Heart left ventricle (tissue), 13 donors: Measurements from ENCODE around the gene MAPK10.

Experiments
- POLR2A ChIP-seq, 2 donors: fragments of 450-650 bp; IDR thresholded peaks; one replicate each; pipeline ENCODE4 v1.6.1; 2017; ENCODE audit warnings: antibody characterized with exemption in 2 of 2, mild to moderate bottlenecking in 2 of 2, moderate library complexity in 2 of 2
- TF ChIP-seq, protein P1 (sequence below), 12 donors: fragments of 200-600 bp; sonication (generic) in 4 of 12; IDR thresholded peaks; one replicate each; pipeline versions ENCODE4 v1.5.0 to v1.8.0; 2018 to 2022; ENCODE audit warnings: antibody characterized with exemption in 12 of 12, mild to moderate bottlenecking in 5 of 12
- donor health status: ischemic (EF 13 %, LVEDD 7.1; RV severe dilation, severe dysfunction).
- donor health status: DM: no; HTN: yes; CAD: no.
- donor health status: DM: no; HTN: no; CAD: no.
- donor health status: ischemic (EF 25% LVEDD 6.9; RV normal size, moderate dysfunction).
- donor health status: ischemic (EF 25% LVEDD 5.7; RV mildly dilated, moderate dysfunction).
- donor health status: ischemic (EF 35%, LVEDD 5.7; RV mildly dilated, moderate dysfunction).
- donor health status: nonischemic (EF 11% LVEDD 7.7; RV severe dilation, severe dysfunction).
- donor health status: DM: yes; HTN: yes; CAD: no.
- donor health status: PGD.
- donor health status: ischemic (EF 29% LVEDD 5.4; RV normal size, mild dysfunction).
- donor health status: nonischemic (EF 23%, LVEDD 6.1; RV moderate dilation, normal function).

DNA sequence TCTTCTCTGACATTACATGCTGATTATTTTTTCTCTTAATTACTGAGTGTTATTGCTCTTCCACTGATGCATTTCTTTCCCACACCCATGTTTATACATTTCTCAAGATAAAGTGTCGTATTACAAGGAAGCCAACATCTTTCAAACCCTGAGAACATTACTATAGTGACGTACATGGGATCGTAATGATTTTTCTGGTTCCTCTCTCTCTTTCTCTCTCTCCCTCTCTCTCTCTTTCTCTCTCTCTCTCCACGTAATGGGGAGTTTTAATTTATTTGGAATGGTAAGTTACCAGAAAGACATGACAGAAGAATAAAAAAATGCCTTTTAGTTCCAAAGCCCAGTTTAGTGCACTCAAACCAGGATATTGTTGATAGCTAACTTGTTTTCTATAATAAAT, 40.4 kb upstream of the MAPK10 start:
- TF ChIP-seq, protein P1, sequence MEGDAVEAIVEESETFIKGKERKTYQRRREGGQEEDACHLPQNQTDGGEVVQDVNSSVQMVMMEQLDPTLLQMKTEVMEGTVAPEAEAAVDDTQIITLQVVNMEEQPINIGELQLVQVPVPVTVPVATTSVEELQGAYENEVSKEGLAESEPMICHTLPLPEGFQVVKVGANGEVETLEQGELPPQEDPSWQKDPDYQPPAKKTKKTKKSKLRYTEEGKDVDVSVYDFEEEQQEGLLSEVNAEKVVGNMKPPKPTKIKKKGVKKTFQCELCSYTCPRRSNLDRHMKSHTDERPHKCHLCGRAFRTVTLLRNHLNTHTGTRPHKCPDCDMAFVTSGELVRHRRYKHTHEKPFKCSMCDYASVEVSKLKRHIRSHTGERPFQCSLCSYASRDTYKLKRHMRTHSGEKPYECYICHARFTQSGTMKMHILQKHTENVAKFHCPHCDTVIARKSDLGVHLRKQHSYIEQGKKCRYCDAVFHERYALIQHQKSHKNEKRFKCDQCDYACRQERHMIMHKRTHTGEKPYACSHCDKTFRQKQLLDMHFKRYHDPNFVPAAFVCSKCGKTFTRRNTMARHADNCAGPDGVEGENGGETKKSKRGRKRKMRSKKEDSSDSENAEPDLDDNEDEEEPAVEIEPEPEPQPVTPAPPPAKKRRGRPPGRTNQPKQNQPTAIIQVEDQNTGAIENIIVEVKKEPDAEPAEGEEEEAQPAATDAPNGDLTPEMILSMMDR (IDR thresholded peaks at IDR 0.05): no peak
- TF ChIP-seq POLR2A (IDR thresholded peaks at IDR 0.05): no peak
